HEK293T (cell line): ENCODE results near the gene MVB12A.

ENCODE experiments used
- CTCF ChIA-PET: fragments of 350-600 bp; formaldehyde crosslinking; extraction: SDS; loops from one replicate; lab custom pipeline; 2021; ENCODE audit warnings: antibody characterized with exemption, inconsistent platforms; lab: Yijun Ruan, JAX
- POLR2A ChIA-PET: fragments of 350-600 bp; formaldehyde crosslinking; extraction: SDS; loops from one replicate; lab custom pipeline; 2020; ENCODE audit warnings: antibody characterized with exemption, inconsistent platforms; lab: Yijun Ruan, JAX
- DNase-seq: peaks from one replicate; pipeline ENCODE4 v3.0.0; 2012; ENCODE audit warnings: mixed read lengths; ENCODE audit errors: extremely low spot score
- ARNT ChIP-seq: fragments of 450-650 bp; IDR thresholded peaks from 2 replicates; pipeline ENCODE4 v1.6.1; 2017; ENCODE audit warnings: mild to moderate bottlenecking
- BHLHE40 ChIP-seq: fragments of 450-650 bp; IDR thresholded peaks from 2 replicates; pipeline ENCODE4 v1.6.1; 2016; ENCODE audit warnings: mild to moderate bottlenecking, moderate library complexity, borderline replicate concordance
- CTBP1 ChIP-seq: fragments of 450-650 bp; IDR thresholded peaks from 2 replicates; pipeline ENCODE4 v1.6.1; 2016; ENCODE audit warnings: borderline replicate concordance
- ELF4 ChIP-seq: fragments of 450-650 bp; IDR thresholded peaks from 2 replicates; pipeline ENCODE4 v1.6.1; 2017; ENCODE audit warnings: antibody characterized with exemption
- FOXA1 ChIP-seq: fragments of 450-650 bp; IDR thresholded peaks from 2 replicates; pipeline ENCODE4 v1.6.1; 2016; ENCODE audit warnings: mild to moderate bottlenecking
- FOXK2 ChIP-seq: fragments of 450-650 bp; IDR thresholded peaks from 2 replicates; pipeline ENCODE4 v1.6.1; 2016; ENCODE audit warnings: mild to moderate bottlenecking
- FOXM1 ChIP-seq: fragments of 450-650 bp; IDR thresholded peaks from 2 replicates; pipeline ENCODE4 v1.6.1; 2017; ENCODE audit warnings: mild to moderate bottlenecking, borderline replicate concordance
- HDGF ChIP-seq: fragments of 450-650 bp; IDR thresholded peaks from 2 replicates; pipeline ENCODE4 v1.6.1; 2017; ENCODE audit warnings: antibody characterized with exemption, borderline replicate concordance
- L3MBTL2 ChIP-seq: fragments of 450-650 bp; conservative IDR thresholded peaks from 2 replicates; pipeline ENCODE4 v1.6.1; 2016; ENCODE audit warnings: mild to moderate bottlenecking
- LEF1 ChIP-seq: fragments of 450-650 bp; IDR thresholded peaks from 2 replicates; pipeline ENCODE4 v1.6.1; 2017; ENCODE audit warnings: mild to moderate bottlenecking, borderline replicate concordance
- NFRKB ChIP-seq: fragments of 450-650 bp; IDR thresholded peaks from 2 replicates; pipeline ENCODE4 v1.6.1; 2016; ENCODE audit warnings: mild to moderate bottlenecking, moderate library complexity
- SP1 ChIP-seq: fragments of 450-650 bp; IDR thresholded peaks from 2 replicates; pipeline ENCODE4 v1.6.1; 2017
- SUZ12 ChIP-seq: fragments of 450-650 bp; IDR thresholded peaks from 2 replicates; pipeline ENCODE4 v1.6.1; 2016; ENCODE audit warnings: mild to moderate bottlenecking
- TARDBP ChIP-seq: fragments of 450-650 bp; IDR thresholded peaks from 2 replicates; pipeline ENCODE4 v1.6.1; 2016
- ZNF384 ChIP-seq: fragments of 450-650 bp; IDR thresholded peaks from 2 replicates; pipeline ENCODE4 v1.6.1; 2016
- TF ChIP-seq, protein P1 (sequence below): fragments of 450-650 bp; IDR thresholded peaks from 2 replicates; pipeline ENCODE4 v1.6.1; 2016

The MVB12A gene

DNA sequence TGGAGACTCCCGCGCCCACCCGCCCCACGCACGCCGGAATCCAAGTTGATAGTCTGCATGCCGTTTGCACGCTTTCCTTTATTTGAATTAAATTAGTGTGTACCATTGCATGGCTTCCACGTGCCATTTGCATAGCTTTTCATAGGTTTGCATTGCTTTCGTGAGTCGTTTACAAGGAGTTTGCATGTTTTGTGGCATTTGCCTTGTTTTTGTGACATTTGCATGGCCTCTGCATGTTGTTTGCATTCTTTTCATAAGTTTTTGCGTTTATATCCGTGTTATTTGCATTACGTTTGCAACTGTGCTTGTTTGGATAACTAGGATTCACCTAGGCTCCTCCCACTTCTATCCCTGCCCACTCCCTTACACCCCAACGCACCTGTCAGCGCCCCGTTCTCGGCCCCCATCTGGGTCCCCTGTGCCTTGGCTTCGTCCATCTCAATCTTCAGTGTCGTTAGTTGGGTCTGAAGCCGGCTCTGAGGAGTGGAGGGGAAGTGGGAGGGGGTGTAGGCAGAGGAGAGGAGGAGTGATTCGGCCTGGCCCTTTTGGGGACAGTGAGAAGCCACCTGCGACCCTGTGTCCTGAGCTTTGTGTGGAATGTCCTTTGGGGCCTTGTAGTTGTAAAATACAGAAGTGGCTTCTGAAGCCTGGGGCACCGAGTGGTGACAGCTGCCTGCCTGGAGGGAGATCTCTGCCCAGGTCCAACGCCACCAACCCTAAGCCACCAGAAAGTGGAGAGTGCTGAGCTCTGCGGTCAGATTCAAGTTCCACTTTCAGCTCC lies 28.3 kb upstream of the MVB12A start:
- ChIA-PET CTCF (interaction anchor here (1.0 to 1.1 kb wide), 2 partner anchors 75 to 107 kb away, joined by 3 read pairs; no protein-coding TSS in a partner anchor), POLR2A (interaction anchor here (0.6 to 1.7 kb wide), 3 partner anchors 28 to 92 kb away, joined by 3 to 5 read pairs (median 3); partner anchors contain the start of genes DDA1 and MVB12A)
- TF ChIP-seq FOXA1: no peak
- TF ChIP-seq, protein P1, sequence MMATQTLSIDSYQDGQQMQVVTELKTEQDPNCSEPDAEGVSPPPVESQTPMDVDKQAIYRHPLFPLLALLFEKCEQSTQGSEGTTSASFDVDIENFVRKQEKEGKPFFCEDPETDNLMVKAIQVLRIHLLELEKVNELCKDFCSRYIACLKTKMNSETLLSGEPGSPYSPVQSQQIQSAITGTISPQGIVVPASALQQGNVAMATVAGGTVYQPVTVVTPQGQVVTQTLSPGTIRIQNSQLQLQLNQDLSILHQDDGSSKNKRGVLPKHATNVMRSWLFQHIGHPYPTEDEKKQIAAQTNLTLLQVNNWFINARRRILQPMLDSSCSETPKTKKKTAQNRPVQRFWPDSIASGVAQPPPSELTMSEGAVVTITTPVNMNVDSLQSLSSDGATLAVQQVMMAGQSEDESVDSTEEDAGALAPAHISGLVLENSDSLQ: no peak
- TF ChIP-seq L3MBTL2: peak; percentile 60
- TF ChIP-seq TARDBP: no peak
- no peak for DNase-seq

DNA sequence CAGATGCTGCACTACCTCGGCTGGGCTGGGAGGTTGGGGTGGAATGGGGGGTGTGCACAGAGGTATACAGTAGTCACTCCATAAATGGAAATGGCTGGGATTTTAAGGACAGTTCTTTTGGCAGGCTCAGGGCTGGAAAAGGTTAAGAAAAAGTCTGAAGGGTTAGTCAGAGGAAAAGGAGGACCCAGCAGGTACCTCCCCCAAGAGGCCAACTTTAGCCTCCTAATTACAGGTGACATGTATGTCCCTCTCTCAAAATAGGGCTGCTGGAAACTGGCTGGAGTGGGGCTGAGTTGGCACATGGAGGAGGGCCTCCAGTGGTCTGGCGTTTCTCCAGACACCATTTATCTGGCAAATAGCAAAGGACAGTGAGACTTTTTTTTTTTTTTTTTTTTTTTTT lies 26.8 kb upstream of the MVB12A start:
- ChIA-PET CTCF (no interaction called here), POLR2A (no interaction called here)
- TF ChIP-seq, protein P1: no peak
- TF ChIP-seq HDGF (no peak), FOXM1 (no peak), NFRKB (no peak), TARDBP (no peak), L3MBTL2 (no peak), ARNT (no peak), ZNF384 (no peak), ELF4 (no peak), FOXA1 (no peak), SP1 (no peak), FOXK2 (no peak), SUZ12 (no peak), BHLHE40 (no peak)
- DNase-seq: no peak

DNA sequence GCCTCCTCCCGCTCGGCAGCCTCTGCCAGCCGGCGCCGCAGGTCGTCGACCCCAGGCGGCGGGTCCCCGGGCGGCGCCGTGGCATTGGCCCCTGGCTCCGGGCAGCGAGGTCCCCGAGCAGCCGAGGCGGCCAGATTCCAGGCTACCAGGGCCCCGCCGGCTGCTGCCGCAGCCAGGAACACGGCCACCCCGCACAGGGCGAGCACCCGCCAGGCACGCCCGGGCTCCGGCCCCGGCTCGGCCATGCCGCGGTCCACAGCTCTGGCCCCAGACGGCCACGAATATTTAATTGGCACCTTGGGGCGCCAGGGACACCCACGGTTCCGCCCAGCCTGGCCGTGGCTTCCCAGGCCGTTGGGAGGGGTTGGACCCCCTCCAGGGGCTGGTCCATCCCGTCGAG lies 25.9 kb upstream of the MVB12A start, which contains the start of gene CCDC194:
Gene CCDC194, minus strand, starts transcription at position 283 of the 400 bp plus-strand sequence. Its CDS starts 38 bp downstream, at position 245.
- CTCF ChIA-PET: interaction anchor here (0.6 to 1.4 kb wide), 3 partner anchors 59 to 373 kb away, joined by 3 to 4 read pairs (median 3); partner anchors contain the start of gene ANO8
- TF ChIP-seq, protein P1: no peak
- TF ChIP-seq SP1: no peak
- no peak for TF ChIP-seq HDGF
- TF ChIP-seq FOXK2: no peak
- TF ChIP-seq ZNF384: no peak
- no peak for TF ChIP-seq L3MBTL2
- POLR2A ChIA-PET: no interaction called here

DNA sequence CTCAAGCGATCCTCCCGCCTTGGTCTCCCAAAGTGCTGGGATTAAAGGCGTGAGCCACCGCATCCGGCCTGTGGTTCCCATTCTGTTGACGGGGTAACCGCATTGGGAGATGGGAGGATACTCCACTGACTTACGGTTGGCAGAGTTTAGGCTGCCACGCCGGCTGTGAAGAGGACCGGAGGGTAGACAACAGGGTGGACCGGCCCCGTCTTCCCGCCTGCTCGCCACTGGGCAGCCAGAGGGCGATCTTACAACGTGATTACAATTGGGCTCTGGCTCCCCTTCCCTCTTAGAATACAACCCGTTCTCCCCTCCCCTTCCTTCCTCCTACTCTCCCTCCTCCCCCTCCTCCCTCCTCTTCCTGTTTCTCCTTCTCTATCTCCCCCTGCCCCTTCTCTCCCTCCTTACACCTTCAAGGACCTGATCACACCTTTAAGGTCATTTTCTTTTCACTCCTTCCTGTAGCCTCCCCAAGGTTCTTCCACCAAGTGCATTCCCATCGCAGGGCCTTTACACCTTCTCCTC lies 24.9 kb upstream of the MVB12A start:
- POLR2A ChIA-PET: no interaction called here
- TF ChIP-seq NFRKB (no peak), LEF1 (no peak), BHLHE40 (no peak), FOXM1 (no peak), CTBP1 (no peak), FOXK2 (no peak), HDGF (no peak), ZNF384 (no peak)
- TF ChIP-seq, protein P1: no peak; the same call in 1 of the 2 replicates
- CTCF ChIA-PET: interaction anchor here (1.4 kb wide), 1 partner anchor 61 kb away, joined by 4 read pairs; the partner anchor contains the start of gene ANO8
- peak; percentile 70 for DNase-seq

More for the DNA sequence above, 25.9 kb upstream of the MVB12A start, which contains the start of gene CCDC194:
- no peak for DNase-seq

DNA sequence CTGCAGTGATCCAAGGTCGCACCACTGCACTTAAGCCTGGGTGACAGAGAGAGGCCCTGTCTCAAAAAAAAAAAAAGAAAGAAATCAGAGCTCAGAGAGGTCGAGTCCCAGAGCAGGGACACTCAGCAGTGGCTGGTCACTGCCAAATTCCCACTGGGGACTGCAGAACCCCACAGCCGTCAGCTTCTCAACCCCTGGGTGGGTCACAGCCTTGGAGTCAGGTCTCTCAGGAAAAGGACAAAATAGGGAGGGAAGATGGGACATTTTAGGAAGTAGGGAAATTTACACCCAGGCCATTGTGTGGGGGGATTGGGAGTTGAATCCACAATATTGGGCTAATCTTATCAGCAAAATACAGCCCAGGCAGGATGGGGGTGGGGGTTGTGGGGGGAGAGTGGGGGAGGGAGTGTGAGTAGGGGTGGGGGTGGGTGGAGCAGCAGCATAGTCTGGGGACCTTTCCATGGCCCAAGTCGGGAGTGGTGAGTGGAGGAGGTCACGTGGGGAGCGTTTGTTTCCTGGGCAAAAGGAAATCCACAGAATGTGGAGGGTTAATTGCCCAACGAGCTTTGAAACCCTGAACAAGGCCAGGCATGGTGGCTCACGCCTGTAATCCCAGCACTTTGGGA lies 20.8 kb upstream of the MVB12A start:
- ChIA-PET POLR2A (no interaction called here), CTCF (interaction anchor here (1.6 kb wide), 1 partner anchor 9 kb away, joined by 4 read pairs; no protein-coding TSS in a partner anchor)
- DNase-seq: no peak

More for the DNA sequence above, 20.8 kb upstream of the MVB12A start:
- TF ChIP-seq NFRKB (no peak), ELF4 (no peak), FOXK2 (no peak), BHLHE40 (no peak), LEF1 (no peak), ARNT (no peak), ZNF384 (no peak), SUZ12 (no peak), CTBP1 (no peak), FOXM1 (no peak)
